GM12875 (cell line): ENCODE data around the gene CATSPER4.

Experiments
- H3K4me3 ChIP-seq: one replicate; pipeline ENCODE4 v1.5.1; 2011; ENCODE audit warnings: low read depth, low read length, control low read depth
- TF ChIP-seq, protein P1 (sequence below): IDR thresholded peaks from 2 replicates; pipeline ENCODE4 v1.5.1; 2011; ENCODE audit warnings: low read depth, mild to moderate bottlenecking, control low read depth, inconsistent platforms, low read length, moderate library complexity, borderline replicate concordance; ENCODE audit not compliant: insufficient read depth

Gene CATSPER4

DNA sequence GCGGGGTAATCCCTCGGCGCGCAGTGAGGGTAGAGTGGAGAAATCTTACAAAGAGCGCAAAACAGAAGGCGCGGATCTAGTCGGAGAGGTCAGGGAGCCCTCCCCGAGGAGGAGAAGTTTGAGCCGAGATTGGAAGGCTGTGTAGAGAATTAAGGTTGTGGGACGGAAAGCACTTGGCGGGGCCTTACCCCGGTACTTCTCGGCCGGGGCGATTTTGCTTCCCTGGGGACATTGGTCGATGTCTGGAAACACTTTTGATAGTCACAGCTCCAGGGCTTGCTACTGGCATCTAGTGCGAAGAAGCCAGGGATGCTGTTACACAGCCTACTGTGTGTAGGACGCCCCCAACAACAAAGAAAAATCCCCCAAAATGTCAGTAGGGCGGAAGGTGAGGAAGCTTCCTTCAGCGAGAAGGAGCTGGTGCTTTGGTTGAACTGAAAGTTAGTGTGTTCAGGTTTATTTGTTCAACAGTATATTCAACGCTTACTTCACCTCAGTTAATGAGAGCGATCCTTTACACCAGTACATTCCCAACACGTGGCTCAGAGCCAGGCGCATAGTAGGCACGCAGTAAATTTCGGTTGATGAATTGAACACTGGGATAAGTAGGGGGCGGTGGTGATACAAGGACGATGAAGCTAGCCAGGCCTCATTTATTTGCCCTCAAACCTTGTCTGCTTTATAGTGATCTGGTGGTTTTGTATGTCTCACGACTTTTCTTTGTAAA is 44.4 kb downstream of the CATSPER4 start:
- TF ChIP-seq, protein P1, sequence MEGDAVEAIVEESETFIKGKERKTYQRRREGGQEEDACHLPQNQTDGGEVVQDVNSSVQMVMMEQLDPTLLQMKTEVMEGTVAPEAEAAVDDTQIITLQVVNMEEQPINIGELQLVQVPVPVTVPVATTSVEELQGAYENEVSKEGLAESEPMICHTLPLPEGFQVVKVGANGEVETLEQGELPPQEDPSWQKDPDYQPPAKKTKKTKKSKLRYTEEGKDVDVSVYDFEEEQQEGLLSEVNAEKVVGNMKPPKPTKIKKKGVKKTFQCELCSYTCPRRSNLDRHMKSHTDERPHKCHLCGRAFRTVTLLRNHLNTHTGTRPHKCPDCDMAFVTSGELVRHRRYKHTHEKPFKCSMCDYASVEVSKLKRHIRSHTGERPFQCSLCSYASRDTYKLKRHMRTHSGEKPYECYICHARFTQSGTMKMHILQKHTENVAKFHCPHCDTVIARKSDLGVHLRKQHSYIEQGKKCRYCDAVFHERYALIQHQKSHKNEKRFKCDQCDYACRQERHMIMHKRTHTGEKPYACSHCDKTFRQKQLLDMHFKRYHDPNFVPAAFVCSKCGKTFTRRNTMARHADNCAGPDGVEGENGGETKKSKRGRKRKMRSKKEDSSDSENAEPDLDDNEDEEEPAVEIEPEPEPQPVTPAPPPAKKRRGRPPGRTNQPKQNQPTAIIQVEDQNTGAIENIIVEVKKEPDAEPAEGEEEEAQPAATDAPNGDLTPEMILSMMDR = 0 out of 2 replicates have a peak, but pooled peaks have one; percentile 7
- peak overlapping the region; percentile 71 for H3K4me3 ChIP-seq

DNA sequence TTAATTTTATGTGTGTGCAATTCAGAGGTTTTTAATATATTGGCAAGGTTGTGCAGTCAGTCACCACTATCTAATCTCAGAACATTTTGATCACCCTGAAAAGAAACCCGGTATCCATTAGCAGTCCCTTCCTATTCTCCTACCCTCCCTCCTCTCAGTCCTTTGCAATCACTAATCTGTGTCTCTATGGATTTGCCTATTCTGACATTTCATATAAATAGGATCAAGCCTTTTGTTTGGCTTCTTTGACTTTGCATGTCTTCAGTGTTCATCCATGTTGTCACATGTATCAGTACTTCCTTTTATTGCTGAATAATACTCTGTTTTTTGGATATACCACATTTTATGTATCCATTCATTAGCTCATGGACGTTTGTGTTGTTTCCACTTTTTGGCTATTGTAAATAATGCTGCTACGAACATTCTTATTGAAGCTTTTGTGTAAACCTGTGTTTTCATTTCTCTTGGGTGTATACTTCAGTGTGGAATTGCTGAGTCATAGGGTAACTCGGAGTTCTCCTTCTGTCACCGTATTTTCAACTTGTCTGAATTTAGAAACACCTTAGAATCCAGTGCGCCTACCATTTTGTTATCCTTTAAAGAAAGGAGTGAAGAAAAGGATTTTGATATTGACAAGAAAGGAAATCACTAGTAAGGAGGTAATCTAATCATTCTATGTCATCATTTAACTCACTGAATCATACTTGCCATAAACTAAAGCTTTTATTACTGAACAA is 47.0 kb downstream of the CATSPER4 start:
- TF ChIP-seq, protein P1 = no peak
- H3K4me3 ChIP-seq = no peak overlapping the region

DNA sequence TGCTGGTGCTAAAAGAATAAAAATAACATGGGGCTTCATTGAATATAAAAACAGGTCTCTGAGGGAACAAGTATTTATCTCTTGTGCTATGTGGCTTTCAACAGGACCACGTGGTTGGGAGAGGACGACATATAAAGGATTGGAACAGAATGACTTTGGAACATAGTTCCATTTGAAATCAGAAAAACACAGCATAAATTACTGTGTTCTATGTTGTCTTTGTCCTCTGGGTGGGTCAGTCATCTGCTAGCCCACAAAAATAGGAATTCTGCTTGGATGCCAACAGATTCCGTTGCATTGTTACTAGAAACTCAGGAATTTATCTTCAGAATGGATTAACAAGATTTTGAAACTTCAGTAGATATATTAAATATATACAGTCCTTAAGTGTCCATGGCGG is 49.5 kb downstream of the CATSPER4 start:
- no peak overlapping the region for H3K4me3 ChIP-seq
- TF ChIP-seq, protein P1 = no peak
